Lung (tissue), 12 donors: ENCODE measurements around the gene TANC1. TPM values are rescaled to one million over a fixed set of nuclear protein-coding genes. Genes with fewer than 3 reads are reported as not detected.

Experiments used
- ATAC-seq: fragments of 200-7000 bp; cut with Tn5 transposase; one replicate; pipeline ENCODE4 v1.9.1; 2020; ENCODE audit warnings: moderate number of reproducible peaks; ENCODE audit not compliant: insufficient read depth, low FRiP score
- DNase-seq, 3 donors: peaks; one replicate each; pipeline ENCODE4 v3.0.0-alpha.2; 2013 to 2017
- H3K27ac ChIP-seq, 2 donors: one replicate each; pipeline ENCODE4 v1.5.1; 2013; ENCODE audit warnings: mild to moderate bottlenecking in 2 of 2, moderate library complexity in 2 of 2, control low read depth in 1 of 2, inconsistent platforms in 1 of 2, low read depth in 1 of 2, low read length in 1 of 2
- H3K27me3 ChIP-seq, 3 donors: one replicate each; pipeline ENCODE4 v1.5.1; 2013; ENCODE audit warnings: low read length in 2 of 3; ENCODE audit not compliant: control insufficient read depth in 3 of 3, insufficient read depth in 3 of 3
- H3K36me3 ChIP-seq, 4 donors: one replicate each; pipeline ENCODE4 v1.5.1; 2013; ENCODE audit warnings: low read length in 4 of 4, mild to moderate bottlenecking in 1 of 4, moderate library complexity in 1 of 4; ENCODE audit not compliant: control insufficient read depth in 4 of 4, insufficient read depth in 4 of 4
- H3K4me1 ChIP-seq, 5 donors: one replicate each; pipeline ENCODE4 v1.5.1; 2013; ENCODE audit warnings: low read length in 5 of 5, mild to moderate bottlenecking in 2 of 5, moderate library complexity in 1 of 5; ENCODE audit not compliant: control insufficient read depth in 5 of 5, insufficient read depth in 5 of 5
- H3K4me3 ChIP-seq: one replicate; pipeline ENCODE4 v1.5.1; 2013; ENCODE audit warnings: mild to moderate bottlenecking, control low read depth, moderate library complexity
- H3K9ac ChIP-seq, 2 donors: one replicate each; pipeline ENCODE4 v1.5.1; 2013; ENCODE audit warnings: low read length in 2 of 2, control low read depth in 1 of 2; ENCODE audit not compliant: insufficient read depth in 1 of 2
- H3K9me3 ChIP-seq, 4 donors: one replicate each; pipeline ENCODE4 v1.5.1; 2013; ENCODE audit warnings: low read length in 3 of 4, mild to moderate bottlenecking in 1 of 4, moderate library complexity in 1 of 4; ENCODE audit not compliant: control insufficient read depth in 4 of 4, insufficient read depth in 3 of 4
- CTCF ChIP-seq: IDR thresholded peaks from 2 replicates; pipeline ENCODE4 v1.5.1; 2012; ENCODE audit warnings: mild to moderate bottlenecking; ENCODE audit errors: control extremely low read depth, extremely low read depth
- WGBS, 2 donors: extraction: QIAGEN DNeasy Blood & Tissue Kit; methylation state at CpG; one replicate each; pipeline ENCODE4 v1.1.7; 2013; 5-methylcytosine and 5-hydroxymethylcytosine counted together
- polyA plus RNA-seq, 2 donors: library from polyadenylated mRNA; stranded (reverse); fragments of 200-250 nt; gene quantifications; one replicate each; pipeline ENCODE4 v1.2.1, GENCODE V29; 2013
- total RNA-seq, 2 donors: library from RNA; depleted of rRNA in 1 of 2; stranded (reverse); fragments of >200 nt in 1 of 2; gene quantifications; one replicate each; pipeline ENCODE4 v1.2.1, GENCODE V29; 2014 to 2021
- donor health status: control.
- donor health status: control.
- donor health status: Bipolar disorder and iron deficiency.
- donor health status: healthy.
- donor health status: DM: yes; HTN: yes; CAD: no.

The TANC1 gene
- total and polyA plus RNA-seq, 4 donors = 14.3 to 99.5 (median 37.3) TPM

- no peak for DNase-seq
- TF ChIP-seq CTCF = no peak
- H3K4me3 ChIP-seq = no peak overlapping the region
- H3K4me1 ChIP-seq = peaks cover 0 to 12% (median 0%) of the 10 kb centered on the region in 5 donors
- H3K36me3 ChIP-seq = peaks cover 7 to 47% (median 29%) of the 10 kb centered on the region in 4 donors
- H3K27me3 ChIP-seq = no peaks in the 10 kb centered on the region
- H3K9me3 ChIP-seq = peaks cover 0 to 3% (median 1%) of the 10 kb centered on the region in 4 donors
- H3K27ac ChIP-seq = no peak overlapping the region
- H3K9ac ChIP-seq = no peak overlapping the region
- ATAC-seq = no peak
- 95% methylated on average over 5 of the region's 5 CpGs for WGBS, 2 donors
Observed at GRCh38 chr2:159213296-159213695, 244.9 kb downstream of the TANC1 start.

- H3K27ac ChIP-seq = no peak overlapping the region
- WGBS, 2 donors = 95 to 98% methylated on average over 3 of the region's 3 CpGs
- ATAC-seq = no peak
- H3K9ac ChIP-seq = no peak overlapping the region
- DNase-seq = no peak
- peaks cover 0 to 3% (median 1%) of the 10 kb centered on the region in 4 donors for H3K9me3 ChIP-seq
- peaks cover 13 to 51% (median 29%) of the 10 kb centered on the region in 4 donors for H3K36me3 ChIP-seq
- no peak overlapping the region for H3K4me3 ChIP-seq
- H3K27me3 ChIP-seq = no peaks in the 10 kb centered on the region
- no peak for TF ChIP-seq CTCF
- H3K4me1 ChIP-seq = peaks cover 0 to 12% (median 0%) of the 10 kb centered on the region in 5 donors
Observed at GRCh38 chr2:159214325-159214865, 246.0 kb downstream of the TANC1 start.

GRCh38 chr2:159215116-159215515 is 246.7 kb downstream of the TANC1 start:
- no peak for TF ChIP-seq CTCF
- Histone ChIP-seq H3K4me3 (no peak overlapping the region), H3K4me1 (peaks cover 0 to 12% (median 0%) of the 10 kb centered on the region in 5 donors), H3K9me3 (peaks cover 0 to 3% (median 1%) of the 10 kb centered on the region in 4 donors), H3K27me3 (no peaks in the 10 kb centered on the region), H3K9ac (no peak overlapping the region), H3K36me3 (peaks cover 18 to 56% (median 31%) of the 10 kb centered on the region in 4 donors), H3K27ac (no peak overlapping the region)
- WGBS, 2 donors = 96 to 97% methylated on average over 7 of the region's 7 CpGs
- ATAC-seq (no peak), DNase-seq (no peak)

GRCh38 chr2:159217676-159218075 is 249.2 kb downstream of the TANC1 start:
- Histone ChIP-seq H3K4me3 (no peak overlapping the region), H3K9ac (no peak overlapping the region), H3K9me3 (peaks cover 0 to 3% (median 1%) of the 10 kb centered on the region in 4 donors), H3K4me1 (no peaks in the 10 kb centered on the region), H3K36me3 (peaks cover 21 to 55% (median 39%) of the 10 kb centered on the region in 4 donors), H3K27ac (no peak overlapping the region), H3K27me3 (no peaks in the 10 kb centered on the region)
- TF ChIP-seq CTCF = no peak
- ATAC-seq = no peak
- 88 to 92% methylated on average over 5 of the region's 5 CpGs for WGBS, 2 donors
- no peak for DNase-seq
